Fibroblast of mammary gland (primary cell): ENCODE results near the gene CLDN20.

ENCODE experiments used
- DNase-seq: peaks from one replicate; pipeline ENCODE4 v3.0.0-alpha.2; 2010; ENCODE audit warnings: low read depth
- H3K4me3 ChIP-seq: 2 replicates; pipeline ENCODE4 v1.5.1; 2011; ENCODE audit warnings: low read depth, mild to moderate bottlenecking, low read length, moderate library complexity; ENCODE audit not compliant: control insufficient read depth
- CTCF ChIP-seq: conservative IDR thresholded peaks from 2 replicates; pipeline ENCODE4 v1.5.1; 2011; ENCODE audit warnings: low read depth, low read length, inconsistent platforms; ENCODE audit not compliant: control insufficient read depth, insufficient read depth

CLDN20 gene

GRCh38 chr6:155252581-155252980 lies 11.2 kb upstream of the CLDN20 start:
- no peak for TF ChIP-seq CTCF
- DNase-seq, result no peak
- no peak overlapping the region for H3K4me3 ChIP-seq

GRCh38 chr6:155253337-155253736 lies 10.5 kb upstream of the CLDN20 start:
- no peak overlapping the region for H3K4me3 ChIP-seq
- no peak for DNase-seq

GRCh38 chr6:155254139-155254538 lies 9.7 kb upstream of the CLDN20 start:
- no peak for TF ChIP-seq CTCF
- H3K4me3 ChIP-seq, result no peak overlapping the region
- no peak for DNase-seq

More at GRCh38 chr6:155253337-155253736, 10.5 kb upstream of the CLDN20 start:
- TF ChIP-seq CTCF, result no peak

GRCh38 chr6:155256122-155256795 lies 7.6 kb upstream of the CLDN20 start:
- no peak for TF ChIP-seq CTCF
- no peak for DNase-seq
- no peak overlapping the region for H3K4me3 ChIP-seq

- H3K4me3 ChIP-seq, result no peak overlapping the region
- DNase-seq, result no peak
- no peak for TF ChIP-seq CTCF
Observed at GRCh38 chr6:155257796-155258195, 6.0 kb upstream of the CLDN20 start.

GRCh38 chr6:155259204-155259603 lies 4.6 kb upstream of the CLDN20 start:
- no peak for DNase-seq
- TF ChIP-seq CTCF, result no peak
- H3K4me3 ChIP-seq, result no peak overlapping the region

GRCh38 chr6:155259897-155260296 lies 3.9 kb upstream of the CLDN20 start:
- H3K4me3 ChIP-seq, result no peak overlapping the region
- no peak for TF ChIP-seq CTCF
- no peak for DNase-seq
